ENCODE results near the gene ZNF649. TPM values are rescaled to one million over a fixed set of nuclear protein-coding genes. Genes with fewer than 3 reads are reported as not detected.

ZNF649 gene
- total RNA-seq, 2 donors from 2014 or later, result 26.5 to 33.5 TPM

- Histone ChIP-seq H3K27ac (no peak overlapping the region), H3K36me3 (peaks cover 33 to 38% of the 10 kb centered on the region in 2 donors), H3K4me3 (no peak overlapping the region), H3K4me1 (replicated peaks) (no peaks in the 10 kb centered on the region), H3K9me3 (peaks cover 9% of the 10 kb centered on the region), H3K27me3 (replicated peaks; ENCODE audit: insufficient read depth) (no peaks in the 10 kb centered on the region)
- intact Hi-C loops (cut with DNase I), result no loop called here
- TF ChIP-seq POLR2A (IDR thresholded peaks at IDR 0.05) (no peak), POLR2AphosphoS5 (IDR thresholded peaks at IDR 0.05) (no peak), CTCF (IDR thresholded peaks at IDR 0.05) (no peak)
- no peak for DNase-seq (ENCODE audit: low spot score)
These were observed 14.9 kb downstream of the ZNF649 start for GRCh38 chr19:51889934-51890333.

- H3K27me3 ChIP-seq (replicated peaks; ENCODE audit: insufficient read depth), result no peaks in the 10 kb centered on the region
- H3K9me3 ChIP-seq, result peaks cover 9% of the 10 kb centered on the region
- no peaks in the 10 kb centered on the region for H3K4me1 ChIP-seq (replicated peaks)
- H3K36me3 ChIP-seq, result peaks cover 17 to 24% of the 10 kb centered on the region in 2 donors
- intact Hi-C loops (cut with DNase I), result no loop called here
- peak within 1 kb of the TSS; percentile 50 to 59 for H3K4me3 ChIP-seq
- TF ChIP-seq CTCF (IDR thresholded peaks at IDR 0.05) (peak in 1 of 4 experiments; percentile 7), POLR2A (IDR thresholded peaks at IDR 0.05) (peak; percentile 32), POLR2AphosphoS5 (IDR thresholded peaks at IDR 0.05) (peak; percentile 96)
- peak; percentile 89 for DNase-seq (ENCODE audit: low spot score)
- WGBS, result 4% methylated on average over 56 of the region's 56 CpGs
- peak within 1 kb of the TSS; percentile 68 to 75 for H3K27ac ChIP-seq
These were observed 17.0 kb downstream of the ZNF649 start, which contains the start of gene ZNF577 for GRCh38 chr19:51887522-51888498. Gene ZNF577, minus strand, starts transcription at chr19:51887951. Its CDS starts 7,569 bp downstream, at chr19:51880382.

GRCh38 chr19:51884713-51885112 is 20.1 kb downstream of the ZNF649 start:
- no peak for DNase-seq (ENCODE audit: low spot score)
- 97% methylated on average over 2 of the region's 2 CpGs for WGBS
- no peaks in the 10 kb centered on the region for H3K9me3 ChIP-seq
- no peak overlapping the region for H3K4me3 ChIP-seq
- no peaks in the 10 kb centered on the region for H3K27me3 ChIP-seq (replicated peaks; ENCODE audit: insufficient read depth)
- intact Hi-C loops (cut with DNase I), result no loop called here
- peaks cover 0 to 5% of the 10 kb centered on the region in 2 donors for H3K36me3 ChIP-seq
- no peaks in the 10 kb centered on the region for H3K4me1 ChIP-seq (replicated peaks)
- no peak overlapping the region for H3K27ac ChIP-seq
- TF ChIP-seq POLR2A (IDR thresholded peaks at IDR 0.05) (no peak), CTCF (IDR thresholded peaks at IDR 0.05) (no peak), POLR2AphosphoS5 (IDR thresholded peaks at IDR 0.05) (no peak)

GRCh38 chr19:51882518-51882917 is 22.3 kb downstream of the ZNF649 start:
- 96% methylated on average over 3 of the region's 3 CpGs for WGBS
- intact Hi-C loops (cut with DNase I), result no loop called here
- Histone ChIP-seq H3K27ac (no peak overlapping the region), H3K9me3 (no peaks in the 10 kb centered on the region), H3K36me3 (peaks cover 8 to 12% of the 10 kb centered on the region in 2 donors), H3K4me1 (replicated peaks) (no peaks in the 10 kb centered on the region), H3K4me3 (no peak overlapping the region), H3K27me3 (replicated peaks; ENCODE audit: insufficient read depth) (no peaks in the 10 kb centered on the region)
- DNase-seq (ENCODE audit: low spot score), result no peak
- TF ChIP-seq POLR2A (IDR thresholded peaks at IDR 0.05) (no peak), CTCF (IDR thresholded peaks at IDR 0.05) (no peak), POLR2AphosphoS5 (IDR thresholded peaks at IDR 0.05) (no peak)

All from prostate gland (tissue), 2 donors.